Adrenal gland (tissue), 5 donors: Measurements from ENCODE around the gene PARD6G.

Source experiments
- CTCF ChIP-seq, 6 experiments: fragments of 450-650 bp in 4 of 6; fragments of 200-600 bp in 2 of 6; sonication (generic) in 1 of 6; IDR thresholded peaks; 1 replicate in 5 of 6; 2 replicates in 1 of 6; pipeline versions ENCODE4 v1.5.1 to v1.8.0; 2016 to 2021; ENCODE audit warnings: antibody characterized with exemption in 6 of 6, mild to moderate bottlenecking in 2 of 6, moderate library complexity in 1 of 6
- POLR2A ChIP-seq, 2 donors: fragments of 450-650 bp; IDR thresholded peaks; one replicate each; pipeline ENCODE4 v1.6.1; 2017; ENCODE audit warnings: antibody characterized with exemption in 2 of 2, mild to moderate bottlenecking in 2 of 2, moderate library complexity in 1 of 2
- donor health status: DM: no; HTN: no; CAD: no.

GRCh38 chr18:80258640-80259039 is 11.3 kb upstream of the PARD6G start:
- TF ChIP-seq POLR2A (IDR thresholded peaks at IDR 0.05) (no peak), CTCF (IDR thresholded peaks at IDR 0.05) (no peak)
